OCI-LY3 (cell line): ENCODE measurements around the gene ARMC6.

Source experiments
- CTCF ChIP-seq: fragments of 200-600, 300-600 bp; sonication (generic); IDR thresholded peaks from 2 replicates; pipeline ENCODE4 v1.5.1; 2014; ENCODE audit warnings: antibody characterized with exemption, low read length, low read depth
- EZH2phosphoT487 ChIP-seq: fragments of 200-600 bp; shearing (Covaris generic); IDR thresholded peaks from 2 replicates; pipeline ENCODE4 v1.6.1; 2018; ENCODE audit warnings: antibody characterized with exemption, mixed run types, low read depth

GRCh38 chr19:18991006-18991405 is 42.4 kb upstream of the ARMC6 start:
- TF ChIP-seq CTCF (no peak), EZH2phosphoT487 (no peak)
